ENCODE measurements around the gene CIDEC.
"Not testable (repeated sequence)": the region's sequence is repeated elsewhere in the genome, so short reads cannot be mapped to it uniquely, and the experiment has no call there.

Gene CIDEC

DNA sequence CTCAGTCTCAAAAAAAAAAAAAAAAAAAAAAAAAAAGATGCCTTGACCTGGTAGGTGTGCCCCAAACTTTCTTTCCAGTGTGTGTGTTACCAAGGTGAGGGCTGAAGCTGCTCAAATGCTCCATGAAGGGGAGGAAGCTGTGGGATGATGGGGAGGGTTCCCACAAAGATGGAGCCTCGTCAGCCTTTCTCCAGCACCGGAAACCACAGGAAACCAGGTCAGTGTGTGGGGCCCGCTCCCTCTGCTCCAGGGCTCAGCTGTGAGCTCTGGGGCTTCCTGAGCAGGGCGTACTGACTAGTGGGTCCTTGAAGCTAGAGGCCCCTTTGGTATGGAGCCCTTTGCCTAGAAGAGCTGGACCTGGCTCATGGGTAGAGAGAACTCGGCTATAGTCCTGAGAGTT, 21.9 kb upstream of the CIDEC start:
- DNase-seq = peak in 1 of 2 donors; percentile 42

DNA sequence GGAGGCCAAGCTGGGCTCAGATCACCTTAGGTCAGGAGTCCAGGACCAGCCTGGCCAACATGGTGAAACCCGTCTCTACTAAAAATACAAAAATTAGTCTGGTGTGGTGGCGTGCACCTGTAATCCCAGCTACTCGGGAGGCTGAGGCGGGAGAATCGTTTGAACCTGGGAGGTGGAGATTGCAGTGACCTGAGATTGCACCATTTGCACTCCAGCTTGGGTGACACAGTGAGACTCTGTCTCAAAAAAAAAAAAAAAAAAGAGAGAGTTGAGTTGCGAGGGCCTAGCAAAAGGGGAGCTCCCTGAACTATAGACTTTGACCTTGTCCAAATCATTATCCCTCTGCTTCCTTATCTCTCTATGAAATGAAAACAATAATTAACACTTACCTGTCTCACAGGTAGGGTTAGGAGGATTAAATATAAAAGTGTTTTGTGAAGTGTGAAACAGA, 20.9 kb upstream of the CIDEC start:
- DNase-seq = not testable (repeated sequence)

DNA sequence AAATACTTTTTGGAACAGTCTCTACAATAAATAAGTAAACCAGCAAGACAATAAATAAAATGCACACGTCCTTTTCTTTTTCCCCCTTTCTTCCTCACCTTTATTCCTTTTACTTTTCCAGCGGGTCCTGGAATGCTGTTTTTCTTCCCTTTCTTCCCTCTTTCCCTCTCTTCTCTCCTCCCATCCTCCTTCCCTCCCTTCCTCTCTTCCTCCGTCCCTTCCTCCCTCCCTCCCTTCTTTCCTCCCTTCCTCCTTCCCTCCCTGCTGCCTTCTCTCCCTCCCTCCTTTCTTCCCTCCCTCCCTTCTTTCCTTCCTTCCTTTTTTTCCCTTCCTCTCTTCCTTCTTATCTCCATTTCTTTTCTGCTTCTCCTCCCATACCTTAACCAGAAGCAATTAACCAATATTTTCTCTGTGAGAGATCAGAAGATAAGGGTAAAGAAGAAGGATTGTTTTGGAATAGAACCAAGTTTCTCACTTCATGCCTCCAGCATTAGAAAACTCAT, 19.3 kb upstream of the CIDEC start:
- DNase-seq = no peak

DNA sequence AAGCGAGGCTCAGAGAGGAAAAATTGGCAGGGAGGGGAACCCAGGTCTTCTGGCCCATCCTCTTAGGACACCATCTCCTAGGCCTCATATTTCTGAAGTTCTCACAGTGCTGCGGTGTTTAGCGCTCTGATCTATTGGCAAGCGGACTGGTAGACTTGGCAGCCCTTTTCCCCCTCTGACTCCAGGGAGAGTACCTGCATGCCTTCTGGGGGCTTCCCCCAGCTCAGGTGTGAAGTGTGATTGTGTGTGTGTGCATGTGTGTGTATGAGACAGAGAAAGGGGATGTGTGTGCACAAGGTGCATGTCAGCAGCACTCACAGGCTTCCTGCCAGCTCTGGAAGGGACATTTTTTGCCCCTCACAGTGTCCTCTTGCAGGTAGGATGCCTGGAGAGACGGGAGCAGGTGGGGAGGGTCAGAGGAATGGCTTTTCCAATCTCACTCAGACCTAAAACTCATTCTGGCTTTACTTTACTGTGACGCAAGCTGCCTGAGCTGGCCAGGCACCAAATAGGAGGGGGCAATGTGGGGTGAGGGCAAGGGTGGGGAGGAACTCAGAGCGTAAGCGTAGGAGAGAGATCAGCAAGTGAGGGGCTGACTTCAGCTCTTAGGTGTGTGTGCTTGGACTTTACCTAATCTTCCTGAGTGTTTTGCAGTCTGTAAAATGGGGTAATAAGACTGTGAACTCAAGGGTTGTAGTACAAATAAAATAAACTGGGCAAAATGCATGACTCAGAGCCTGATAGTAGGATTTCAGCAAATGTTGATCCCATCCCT, 18.6 kb upstream of the CIDEC start:
- no peak for DNase-seq

DNA sequence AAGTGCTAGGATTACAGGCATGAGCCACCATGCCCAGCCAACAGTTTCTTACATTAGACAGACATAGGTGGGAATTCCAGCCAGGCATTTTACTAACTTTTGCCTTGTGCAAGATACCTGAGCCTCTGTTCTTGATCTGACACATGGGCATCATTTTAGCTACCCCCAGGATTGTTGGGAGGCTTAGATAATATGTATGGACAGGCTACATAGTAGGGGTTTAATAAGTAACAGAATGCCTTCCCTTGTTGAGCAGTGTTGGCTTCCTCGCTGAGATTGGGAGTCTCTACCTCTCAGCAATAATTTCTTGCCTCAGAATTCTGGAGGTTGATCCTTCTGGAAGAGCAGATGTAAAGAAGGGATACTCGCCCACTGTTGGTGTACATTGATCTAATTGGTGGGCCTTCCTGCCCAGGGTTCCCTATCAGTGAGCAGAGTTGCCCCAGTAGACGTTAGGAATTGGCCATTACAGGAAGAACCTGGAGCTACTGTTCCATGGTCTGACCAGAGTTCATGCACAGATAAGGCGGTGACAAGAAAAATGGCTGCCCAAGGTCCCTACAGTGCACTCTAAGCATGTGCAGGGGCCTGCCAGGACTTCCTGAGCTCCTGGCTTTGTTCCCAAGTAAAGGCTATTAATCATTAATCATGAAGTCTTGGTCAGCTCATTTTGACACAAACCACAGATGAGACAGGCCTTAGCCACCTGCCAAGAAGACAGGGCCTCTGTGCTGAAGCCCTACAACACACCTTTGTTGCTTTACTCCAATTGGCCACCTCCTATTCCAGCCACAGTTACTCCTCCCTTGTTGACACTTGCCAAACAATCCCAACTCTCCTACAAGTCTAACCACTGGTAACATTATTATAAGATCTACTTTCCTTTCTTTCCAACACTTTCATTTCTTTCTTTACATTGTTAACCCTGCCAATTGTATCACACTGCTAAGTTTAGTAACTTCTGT, 17.6 kb upstream of the CIDEC start:
- no peak for DNase-seq

DNA sequence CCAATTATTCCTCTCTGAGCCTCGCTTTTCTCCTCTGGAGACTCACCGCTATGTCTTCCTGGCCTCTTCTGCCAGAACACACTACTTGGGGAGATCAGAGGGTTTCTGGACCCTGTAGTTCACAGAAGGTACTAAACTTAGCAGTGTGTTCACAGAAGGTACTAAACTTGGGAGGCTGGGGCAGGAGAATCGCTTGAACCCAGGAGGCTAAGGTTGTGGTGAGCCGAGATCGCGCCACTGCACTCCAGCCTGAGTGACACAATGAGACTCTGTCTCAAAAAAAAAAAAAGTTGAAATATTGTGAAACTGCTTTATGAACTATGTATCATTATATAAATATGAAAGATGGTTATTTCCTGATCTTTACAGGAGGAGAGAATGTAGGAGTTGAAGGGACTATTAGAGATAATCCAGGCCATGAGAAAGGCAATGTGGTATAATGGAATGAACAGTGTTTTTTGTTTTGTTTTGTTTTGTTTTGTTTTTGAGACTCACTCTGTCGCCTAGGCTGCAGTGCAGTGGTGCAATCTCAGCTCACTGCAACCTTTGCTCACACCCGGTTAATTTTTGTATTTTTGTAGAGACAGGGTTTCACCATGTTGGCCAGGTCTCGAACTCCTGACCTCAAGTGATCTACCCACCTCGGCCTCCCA, 16.8 kb upstream of the CIDEC start:
- not testable (repeated sequence) for DNase-seq

DNA sequence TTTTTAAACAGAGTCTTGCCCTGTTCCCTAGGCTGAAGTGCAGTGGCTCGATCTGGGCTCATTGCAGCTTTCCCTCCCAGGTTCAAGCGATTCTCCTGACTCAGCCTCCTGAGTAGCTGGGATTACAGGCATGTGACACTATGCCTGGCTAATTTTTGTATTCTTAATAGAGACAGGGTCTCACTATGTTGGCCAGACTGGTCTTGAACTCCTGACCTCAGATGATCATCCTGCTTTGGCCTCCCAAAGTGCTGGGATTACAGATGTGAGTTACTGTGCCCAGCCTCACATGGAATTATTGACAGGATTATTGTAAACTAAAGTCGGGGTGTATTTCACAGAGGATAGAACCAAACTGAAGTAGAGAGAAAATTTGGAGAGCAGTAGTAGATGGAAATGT, 15.7 kb upstream of the CIDEC start:
- DNase-seq = not testable (repeated sequence)

DNA sequence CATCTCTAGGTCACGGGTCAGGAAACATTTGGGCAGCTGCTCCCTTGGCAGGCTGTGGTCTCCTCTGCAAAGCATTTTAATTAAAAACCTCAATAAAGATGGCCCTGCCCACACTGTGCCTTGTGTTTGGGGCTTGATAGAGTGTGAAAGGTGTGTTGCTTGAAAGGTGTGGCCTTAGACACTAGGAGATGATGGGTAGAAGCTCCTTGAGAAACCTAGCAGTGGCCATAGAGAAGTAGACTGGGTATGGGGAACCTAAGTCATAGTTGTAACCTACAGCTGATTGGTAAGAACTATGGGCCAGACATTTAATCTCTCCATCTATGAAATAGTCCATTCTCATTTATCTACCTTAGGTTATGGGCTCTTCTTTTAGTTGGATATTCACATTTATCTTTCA, 13.7 kb upstream of the CIDEC start:
- no peak for DNase-seq

DNA sequence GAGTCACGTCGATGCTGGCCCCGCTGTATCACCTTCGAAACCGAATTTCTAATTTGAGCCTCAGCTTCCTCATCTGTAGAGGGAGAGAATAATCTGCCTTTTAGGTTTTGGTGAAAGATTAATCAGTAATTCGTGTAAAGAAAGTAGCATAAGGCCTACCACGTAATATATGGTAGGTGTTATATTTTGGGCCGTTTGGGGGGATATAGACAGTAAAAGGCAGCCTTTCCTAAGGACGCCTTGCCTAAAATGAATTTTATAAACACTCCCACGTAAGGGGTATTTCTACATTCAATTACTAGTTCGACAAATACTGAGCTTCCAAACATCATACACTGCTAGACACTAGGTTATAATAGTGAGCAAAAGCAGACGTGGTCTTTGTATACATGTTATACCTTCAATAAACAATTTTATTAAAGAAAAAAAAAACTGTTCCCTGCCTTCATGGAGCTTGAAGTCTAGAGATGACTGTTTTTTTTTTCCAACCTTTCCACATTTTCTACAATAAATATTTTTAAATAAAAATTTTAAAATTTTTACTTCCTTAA, 11.1 kb upstream of the CIDEC start:
- no peak for DNase-seq

DNA sequence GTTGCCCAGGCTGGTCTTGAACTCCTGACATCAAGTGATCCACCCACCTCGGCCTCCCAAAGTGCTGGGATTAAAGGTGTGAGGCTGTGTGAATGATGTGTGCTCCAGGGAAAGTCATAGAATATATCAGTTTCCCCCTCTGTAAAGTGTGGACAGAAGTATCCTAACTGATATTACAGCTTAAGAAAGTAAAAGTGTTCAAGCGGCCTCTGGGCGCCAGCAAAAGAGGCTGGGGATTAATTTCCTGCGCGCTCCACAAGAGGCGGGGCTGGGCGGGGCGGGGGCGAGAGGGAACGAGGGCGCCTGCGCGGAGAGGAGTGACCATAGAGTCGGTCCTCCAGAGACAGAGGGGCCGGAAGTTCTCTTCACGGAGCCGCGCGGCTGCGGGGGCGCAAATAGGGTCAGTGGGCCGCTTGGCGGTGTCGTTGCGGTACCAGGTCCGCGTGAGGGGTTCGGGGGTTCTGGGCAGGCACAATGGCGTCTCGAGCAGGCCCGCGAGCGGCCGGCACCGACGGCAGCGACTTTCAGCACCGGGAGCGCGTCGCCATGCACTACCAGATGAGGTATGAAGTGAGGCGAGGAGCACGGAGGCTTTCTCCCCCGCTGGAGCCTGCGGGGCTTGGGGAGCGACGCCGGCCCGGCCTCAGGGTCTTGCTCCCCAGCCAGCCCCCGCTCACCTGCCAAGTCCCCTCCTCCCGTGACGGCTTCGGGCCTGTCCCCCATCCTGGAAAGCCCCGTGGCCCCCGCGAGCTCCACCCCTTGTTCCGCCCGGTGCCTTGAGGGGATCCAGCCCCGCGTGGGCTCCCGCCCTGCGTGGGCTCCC, 10.4 kb upstream of the CIDEC start, which contains the start of gene JAGN1:
JAGN1 (plus strand) TSS at position 362 of the 823 bp plus-strand sequence; CDS start at position 475, 113 bp downstream.
- DNase-seq = peak; percentile 90 to 93

DNA sequence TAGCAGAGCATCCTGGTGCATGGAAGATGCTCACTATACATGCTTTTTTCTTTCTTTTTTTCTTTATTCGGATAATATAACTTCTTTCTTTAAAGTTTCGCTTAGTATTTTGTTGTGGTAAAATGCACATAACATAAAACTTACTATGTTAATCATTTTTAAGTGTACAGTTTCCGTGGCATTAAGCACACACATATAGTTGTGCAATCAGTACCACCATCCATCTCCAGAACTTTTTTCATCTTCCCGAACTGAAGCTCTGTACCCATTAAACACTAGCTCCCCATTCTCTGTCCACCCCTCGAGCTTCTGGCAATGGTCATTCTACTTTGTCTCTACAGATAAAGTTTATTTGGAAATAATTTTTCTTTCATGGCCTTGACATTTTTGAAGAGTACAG, 9.4 kb upstream of the CIDEC start:
- DNase-seq = no peak

DNA sequence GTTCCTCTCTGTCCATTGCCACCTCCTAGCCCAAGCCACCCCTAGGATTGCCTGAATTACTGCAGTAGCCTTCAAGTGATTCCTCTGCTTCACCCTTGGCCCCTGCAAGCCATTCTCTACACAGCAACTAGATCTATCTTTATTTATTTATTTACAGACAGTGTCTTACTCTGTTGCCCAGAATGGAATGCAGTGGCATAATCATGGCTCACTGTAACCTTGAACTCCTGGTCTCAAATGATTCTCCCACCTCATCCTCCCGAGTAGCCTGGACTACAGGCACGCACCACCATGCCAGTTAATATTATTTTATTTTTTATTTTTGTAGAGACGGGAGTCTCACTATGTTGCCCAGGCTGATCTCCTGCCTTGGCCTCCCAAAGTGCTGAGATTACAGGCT, 8.5 kb upstream of the CIDEC start:
- DNase-seq = no peak

DNA sequence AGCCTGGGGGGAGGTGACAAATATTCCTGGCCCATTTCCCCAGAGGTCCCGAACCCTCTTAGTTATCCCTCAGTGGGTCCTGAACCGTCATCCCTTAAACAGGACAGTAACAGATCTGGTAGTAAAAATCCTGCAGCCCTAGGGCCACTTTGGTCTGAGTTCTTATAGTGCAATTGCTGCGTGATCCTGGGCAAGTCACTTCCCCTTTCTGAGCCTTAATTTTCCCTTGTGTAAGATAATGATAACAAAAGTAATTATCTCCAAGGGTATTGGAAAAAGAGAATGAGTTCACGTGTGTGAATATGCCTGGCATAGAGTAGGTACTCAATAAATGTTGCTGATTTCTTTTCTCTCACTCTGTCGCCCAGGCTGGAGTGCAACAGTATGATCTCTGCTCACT, 7.4 kb upstream of the CIDEC start:
- no peak for DNase-seq

DNA sequence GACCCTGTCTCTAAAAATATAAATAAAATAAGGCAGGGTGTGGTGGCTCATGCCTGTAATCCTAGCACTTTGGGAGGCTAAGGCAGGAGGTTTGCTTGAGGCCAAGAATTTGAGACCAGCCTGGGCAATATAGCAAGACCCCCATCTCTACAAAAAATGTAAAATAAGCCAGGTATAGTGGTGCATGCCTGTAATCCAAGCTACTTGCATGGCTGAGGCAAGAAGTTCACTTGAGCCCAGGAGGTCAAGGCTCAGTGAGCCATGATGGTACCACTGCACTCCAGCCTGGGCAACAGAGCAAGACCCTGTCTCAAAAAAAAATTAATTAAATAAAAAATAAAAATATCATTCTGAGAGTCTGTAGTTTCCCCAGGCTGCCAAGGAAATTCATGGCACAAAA, 6.3 kb upstream of the CIDEC start:
- no peak for DNase-seq

DNA sequence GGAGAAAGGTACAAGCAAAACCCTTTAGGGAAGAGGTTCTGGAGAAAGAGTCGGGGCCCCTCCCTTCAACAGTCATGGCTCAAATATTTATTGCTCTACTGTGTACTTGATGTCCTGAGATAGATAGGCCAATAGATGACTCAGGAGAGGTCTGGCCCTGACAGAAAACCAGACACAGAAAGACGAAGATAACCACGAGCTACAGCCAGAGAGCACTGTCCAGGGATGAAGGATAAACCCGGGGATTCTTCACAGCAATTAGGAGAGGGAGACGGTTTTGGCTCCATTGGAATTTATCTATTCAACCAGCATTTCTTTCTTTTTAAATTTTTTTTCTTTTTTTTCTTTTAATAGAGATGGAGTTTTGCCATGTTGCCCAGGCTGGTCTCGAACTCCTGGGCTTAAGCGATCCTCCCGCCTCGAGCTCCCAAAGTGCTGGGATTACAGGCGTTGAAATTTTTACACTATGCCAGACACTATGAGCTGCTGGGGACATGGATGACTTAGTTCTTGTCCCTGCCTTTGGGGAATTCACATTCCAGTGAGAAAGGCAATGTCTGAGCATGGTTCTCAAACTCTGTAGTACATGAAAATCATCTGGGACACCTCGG, 4.6 kb upstream of the CIDEC start:
- no peak for DNase-seq

DNA sequence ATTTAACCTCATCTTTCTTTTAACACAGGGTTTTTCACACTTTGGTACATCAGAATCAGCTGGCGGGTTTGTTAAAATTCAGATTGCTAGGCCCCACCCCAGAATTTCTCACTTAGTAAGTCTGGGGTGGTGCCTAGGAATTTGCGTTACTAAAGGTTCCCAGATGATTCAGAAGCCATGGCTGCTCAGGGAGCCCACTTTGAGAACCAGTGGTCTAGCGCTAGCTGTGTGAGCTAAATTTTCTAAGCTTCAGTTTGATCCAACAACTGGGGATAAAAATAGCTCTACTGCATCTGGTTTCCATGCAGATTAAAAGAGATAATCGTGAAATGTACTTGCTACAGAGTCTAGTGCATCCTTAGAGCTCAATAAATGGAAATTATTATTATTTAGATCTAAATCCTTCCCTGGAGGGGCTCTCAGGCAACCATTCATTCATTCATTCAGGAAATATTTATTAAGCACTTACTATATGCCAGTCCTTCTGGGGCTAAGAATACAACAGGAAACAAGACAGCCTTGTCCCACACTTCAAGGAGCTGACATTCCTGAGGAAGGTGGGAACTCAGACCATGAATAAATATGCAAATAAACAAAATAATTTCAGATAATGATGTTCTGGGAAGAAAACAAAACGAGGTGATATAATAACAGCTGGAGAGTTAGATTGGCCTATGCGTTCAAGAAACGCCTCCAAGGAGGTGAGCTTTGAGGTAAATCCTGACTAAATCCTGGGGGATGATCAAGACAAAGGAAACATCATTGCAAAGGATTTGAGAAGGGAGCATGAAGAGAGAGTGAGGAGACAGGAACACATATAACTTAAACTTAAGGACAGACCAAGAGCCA, 3.9 kb upstream of the CIDEC start:
- no peak for DNase-seq

DNA sequence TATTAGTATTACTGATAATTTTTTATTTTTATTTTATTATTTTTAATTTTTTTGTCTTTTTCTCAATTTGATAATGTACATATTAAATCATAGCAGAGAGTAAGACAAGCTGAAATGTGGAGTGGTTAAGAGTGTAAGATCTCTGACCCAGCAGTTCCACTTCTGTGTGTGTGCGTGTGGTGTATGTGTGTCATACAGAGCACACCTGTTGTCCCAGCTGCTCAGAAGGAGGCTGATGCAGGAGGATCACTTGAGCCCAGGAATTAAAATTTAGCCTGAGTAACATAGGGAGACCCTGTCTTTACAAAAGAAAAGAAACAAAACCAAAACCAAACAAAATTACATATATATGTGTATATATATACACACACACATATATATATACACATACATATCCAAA, 1.4 kb upstream of the CIDEC start:
- no peak for DNase-seq

DNA sequence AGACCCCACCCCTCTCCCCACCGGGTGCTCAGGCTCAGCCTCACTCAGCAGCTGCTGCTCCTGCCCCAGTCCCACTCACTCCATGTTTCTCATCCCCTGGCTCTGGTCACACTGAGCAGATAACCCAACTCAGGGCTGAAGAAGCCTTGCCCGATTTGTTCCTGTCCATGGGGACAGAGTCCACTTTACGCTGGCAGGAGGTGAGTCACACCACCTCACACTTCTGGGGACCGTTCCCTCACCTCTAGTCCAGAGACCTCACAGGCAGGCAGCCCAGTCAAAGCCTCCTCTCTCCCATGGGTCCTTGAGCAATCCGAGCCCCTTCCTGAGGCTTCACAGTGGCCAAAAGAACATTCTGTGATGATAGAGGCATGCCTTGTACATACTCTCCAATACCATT, 1.4 kb downstream of the CIDEC start:
- DNase-seq = no peak

DNA sequence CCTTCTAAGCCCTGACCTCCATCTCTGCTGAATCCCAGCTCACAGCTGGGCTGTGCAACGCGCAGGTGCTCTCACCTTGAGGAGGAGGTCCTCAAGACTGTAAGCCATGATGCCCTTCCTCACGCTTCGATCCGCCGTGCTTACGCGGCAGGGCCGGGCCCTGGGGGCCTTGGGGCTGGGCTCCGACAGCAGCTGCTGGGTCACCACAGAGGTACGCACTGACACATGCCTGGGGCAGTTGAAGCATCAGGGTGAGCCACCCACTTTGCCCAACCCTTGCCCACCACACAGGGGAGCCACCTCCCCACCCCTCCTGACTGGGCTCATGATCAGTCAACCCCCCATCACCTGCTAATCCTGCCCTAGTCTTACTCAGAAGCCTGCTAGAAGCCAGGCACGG, 3.1 kb downstream of the CIDEC start:
- DNase-seq = no peak

DNA sequence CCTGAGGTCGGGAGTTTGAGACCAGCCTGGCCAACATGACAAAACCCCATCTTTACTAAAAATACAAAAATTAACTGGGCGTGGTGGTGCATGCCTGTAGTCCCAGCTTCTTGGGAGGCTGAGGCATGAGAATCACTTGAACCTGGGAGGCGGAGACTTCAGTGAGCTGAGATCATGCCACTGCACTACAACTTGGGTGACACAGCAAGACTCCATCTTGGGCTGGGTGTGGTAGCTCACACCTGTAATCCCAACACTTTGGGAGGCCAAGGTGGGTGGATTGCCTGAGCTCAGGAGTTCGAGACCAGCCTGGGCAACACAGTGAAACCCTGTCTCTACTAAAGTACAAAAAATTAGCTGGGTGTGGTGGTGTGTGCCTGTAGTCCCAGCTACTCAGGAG, 3.8 kb downstream of the CIDEC start:
- DNase-seq = not testable (repeated sequence)
